SU-DHL-6 (cell line): ENCODE data around the gene KRT80.

ENCODE experiments used
- H2AFZ ChIP-seq: fragments of 200-600 bp; sonication (generic); 2 replicates; pipeline ENCODE4 v1.6.1; 2014; ENCODE audit warnings: low read depth, mild to moderate bottlenecking, moderate library complexity, mixed read lengths, antibody characterized with exemption, low read length; ENCODE audit not compliant: severe bottlenecking
- H3F3A ChIP-seq: fragments of 200-600 bp; shearing (Covaris generic); 2 replicates; pipeline ENCODE4 v1.6.0; 2016; ENCODE audit warnings: antibody characterized with exemption, mild to moderate bottlenecking; ENCODE audit not compliant: insufficient read depth
- H3K27ac ChIP-seq: fragments of 200-600 bp; sonication (generic); 2 replicates; pipeline ENCODE4 v1.5.1; 2016; ENCODE audit warnings: low read depth, mild to moderate bottlenecking, low read length, moderate library complexity, mixed read lengths
- H3K27me3 ChIP-seq: fragments of 200-600 bp; sonication (generic), shearing (Covaris generic); 2 replicates; pipeline ENCODE4 v1.6.0; 2014; ENCODE audit warnings: mild to moderate bottlenecking, low read length
- H3K36me3 ChIP-seq: fragments of 200-600 bp; sonication (generic); 2 replicates; pipeline ENCODE4 v1.6.1; 2014; ENCODE audit warnings: mild to moderate bottlenecking, low read length, mixed read lengths
- H3K4me2 ChIP-seq: fragments of 300-600, 200-600 bp; shearing (Covaris generic), sonication (generic); 2 replicates; pipeline ENCODE4 v1.6.0; 2014; ENCODE audit warnings: low read length, low read depth, mild to moderate bottlenecking; ENCODE audit not compliant: poor library complexity, severe bottlenecking
- H3K4me3 ChIP-seq: fragments of 200-600 bp; sonication (generic); 2 replicates; pipeline ENCODE4 v1.5.1; 2014; ENCODE audit warnings: antibody characterized with exemption, low read length, mild to moderate bottlenecking, mixed read lengths; ENCODE audit not compliant: insufficient read depth, poor library complexity, severe bottlenecking
- H3K79me2 ChIP-seq: fragments of 200-600 bp; sonication (generic); 2 replicates; pipeline ENCODE4 v1.6.1; 2014; ENCODE audit warnings: mild to moderate bottlenecking, low read length, moderate library complexity; ENCODE audit not compliant: insufficient read depth
- H3K9ac ChIP-seq: fragments of 200-600 bp; sonication (generic); 2 replicates; pipeline ENCODE4 v1.7.0; 2014; ENCODE audit warnings: mild to moderate bottlenecking, low read length
- H3K9me2 ChIP-seq: fragments of 200-600 bp; sonication (generic); replicated peaks from 2 replicates; pipeline ENCODE4 v1.6.1; 2014; ENCODE audit warnings: low read length; ENCODE audit not compliant: insufficient read depth
- H3K9me3 ChIP-seq: fragments of 200-600 bp; sonication (generic); 2 replicates; pipeline ENCODE4 v1.6.1; 2014; ENCODE audit warnings: low read length, mixed read lengths; ENCODE audit not compliant: insufficient read depth
- H4K20me1 ChIP-seq: fragments of 200-600 bp; sonication (generic); 2 replicates; pipeline ENCODE4 v1.6.1; 2014; ENCODE audit warnings: low read depth, mild to moderate bottlenecking, antibody characterized with exemption, low read length, moderate library complexity, mixed read lengths
- CTCF ChIP-seq: fragments of 200-600 bp; sonication (generic); IDR thresholded peaks from one replicate; pipeline ENCODE4 v1.5.1; 2017; ENCODE audit warnings: antibody characterized with exemption, mild to moderate bottlenecking, low read length, moderate library complexity; ENCODE audit not compliant: insufficient read depth, poor library complexity, severe bottlenecking
- EZH2phosphoT487 ChIP-seq: fragments of 200-600 bp; sonication (generic), shearing (Covaris generic); conservative IDR thresholded peaks from 2 replicates; pipeline ENCODE4 v1.6.1; 2018; ENCODE audit warnings: mild to moderate bottlenecking, antibody characterized with exemption, low read length, moderate library complexity, mixed read lengths

KRT80 gene

DNA sequence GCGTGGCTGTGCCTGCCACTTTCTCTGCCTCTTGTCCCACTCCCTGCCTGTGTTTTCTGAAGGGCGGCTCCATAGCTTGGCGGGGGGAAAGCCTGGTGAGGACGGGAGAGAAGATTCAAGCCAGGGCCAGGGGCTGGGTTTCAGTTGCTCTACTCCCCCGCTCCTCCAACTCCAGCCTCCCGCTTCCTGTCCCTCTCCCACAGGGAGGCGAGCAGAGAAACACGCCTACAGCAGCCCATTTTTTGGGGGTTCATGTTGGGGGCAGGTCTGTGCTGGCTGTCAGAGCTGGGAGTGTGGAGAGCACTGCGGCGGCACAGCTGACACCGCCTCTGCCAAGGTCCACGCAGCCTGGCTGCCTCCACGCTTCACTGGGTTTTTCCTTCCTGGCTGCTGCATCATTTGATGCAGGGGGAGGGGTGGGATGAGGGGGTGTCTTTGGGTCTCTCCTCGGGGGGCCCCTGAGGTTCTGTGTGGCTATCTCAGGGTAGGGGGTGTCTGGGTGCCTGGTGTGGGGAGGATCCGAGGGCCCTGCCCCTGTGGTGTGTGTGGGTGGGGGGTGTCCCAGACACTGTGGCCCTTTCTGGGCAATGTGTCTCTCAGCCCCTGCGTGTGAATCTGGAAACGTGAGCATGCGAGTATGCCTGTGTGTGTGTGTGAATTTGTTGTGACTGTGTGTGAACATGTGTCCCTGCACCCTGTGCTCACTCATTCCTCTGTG, 10.7 kb upstream of the KRT80 start:
- Histone ChIP-seq H3K9me3 (no peaks in the 10 kb centered on the region), H3K79me2 (no peaks in the 10 kb centered on the region), H3K36me3 (no peaks in the 10 kb centered on the region), H3K4me2 (no peak overlapping the region), H3K9ac (no peak overlapping the region), H4K20me1 (no peaks in the 10 kb centered on the region), H2AFZ (no peak overlapping the region), H3F3A (no peaks in the 10 kb centered on the region), H3K4me3 (no peak overlapping the region), H3K27me3 (no peaks in the 10 kb centered on the region), H3K9me2 (no peaks in the 10 kb centered on the region), H3K27ac (no peak overlapping the region)
- TF ChIP-seq EZH2phosphoT487, result no peak

GRCh38 chr12:52201451-52201839, 9.6 kb upstream of the KRT80 start:
- H3K36me3 ChIP-seq, result no peaks in the 10 kb centered on the region
- no peak overlapping the region for H3K4me3 ChIP-seq
- no peak overlapping the region for H3K9ac ChIP-seq
- H3F3A ChIP-seq, result no peaks in the 10 kb centered on the region
- H2AFZ ChIP-seq, result no peak overlapping the region
- no peak overlapping the region for H3K4me2 ChIP-seq
- H3K9me2 ChIP-seq, result no peaks in the 10 kb centered on the region
- no peak overlapping the region for H3K27ac ChIP-seq
- no peaks in the 10 kb centered on the region for H3K79me2 ChIP-seq
- TF ChIP-seq CTCF (no peak), EZH2phosphoT487 (no peak)
- no peaks in the 10 kb centered on the region for H3K27me3 ChIP-seq
- no peaks in the 10 kb centered on the region for H3K9me3 ChIP-seq
- no peaks in the 10 kb centered on the region for H4K20me1 ChIP-seq

GRCh38 chr12:52200781-52201450, 9.1 kb upstream of the KRT80 start:
- Histone ChIP-seq H3K4me2 (no peak overlapping the region), H3K9me2 (no peaks in the 10 kb centered on the region), H3K27ac (no peak overlapping the region), H3K4me3 (no peak overlapping the region), H3K79me2 (no peaks in the 10 kb centered on the region), H3K9me3 (no peaks in the 10 kb centered on the region), H3F3A (no peaks in the 10 kb centered on the region), H3K27me3 (no peaks in the 10 kb centered on the region), H3K9ac (no peak overlapping the region), H4K20me1 (no peaks in the 10 kb centered on the region), H3K36me3 (no peaks in the 10 kb centered on the region), H2AFZ (no peak overlapping the region)
- TF ChIP-seq CTCF (no peak), EZH2phosphoT487 (no peak)
